GM19035 (cell line): ENCODE measurements around the gene EN2.
"Not testable (repeated sequence)": the region's sequence is repeated elsewhere in the genome, so short reads cannot be mapped to it uniquely, and the experiment has no call there.

Experiments used
- ATAC-seq: cut with Tn5 transposase; IDR thresholded peaks from one replicate; pipeline ENCODE4 v1.9.1; 2021; ENCODE audit not compliant: unreplicated experiment

EN2 gene

GRCh38 chr7:155425887-155426286, 32.0 kb upstream of the EN2 start:
- no peak for ATAC-seq

GRCh38 chr7:155426543-155427410, 31.2 kb upstream of the EN2 start:
- ATAC-seq, result no peak

- ATAC-seq, result no peak
Observed at GRCh38 chr7:155427411-155428038, 30.4 kb upstream of the EN2 start.

- ATAC-seq, result no peak
Observed at GRCh38 chr7:155428171-155428834, 29.6 kb upstream of the EN2 start.

- no peak for ATAC-seq
Observed at GRCh38 chr7:155429651-155430050, 28.3 kb upstream of the EN2 start.

- ATAC-seq, result no peak
Observed at GRCh38 chr7:155430606-155431005, 27.3 kb upstream of the EN2 start.

GRCh38 chr7:155431231-155431630, 26.7 kb upstream of the EN2 start:
- ATAC-seq, result no peak

- no peak for ATAC-seq
Observed at GRCh38 chr7:155431711-155432110, 26.2 kb upstream of the EN2 start.

GRCh38 chr7:155435110-155435509, 22.8 kb upstream of the EN2 start:
- ATAC-seq, result no peak

GRCh38 chr7:155437836-155438235, 20.1 kb upstream of the EN2 start:
- ATAC-seq, result no peak

- ATAC-seq, result no peak
Observed at GRCh38 chr7:155438777-155439176, 19.2 kb upstream of the EN2 start.

- ATAC-seq, result no peak
Observed at GRCh38 chr7:155439311-155440017, 18.5 kb upstream of the EN2 start.

- no peak for ATAC-seq
Observed at GRCh38 chr7:155440018-155440410, 17.9 kb upstream of the EN2 start.

GRCh38 chr7:155441856-155442255, 16.1 kb upstream of the EN2 start:
- no peak for ATAC-seq

- no peak for ATAC-seq
Observed at GRCh38 chr7:155444746-155445145, 13.2 kb upstream of the EN2 start.

- ATAC-seq, result not testable (repeated sequence)
Observed at GRCh38 chr7:155445606-155446005, 12.3 kb upstream of the EN2 start.

GRCh38 chr7:155447603-155448002, 10.3 kb upstream of the EN2 start:
- no peak for ATAC-seq

GRCh38 chr7:155448632-155449007, 9.3 kb upstream of the EN2 start:
- ATAC-seq, result no peak

GRCh38 chr7:155449008-155449868, 8.7 kb upstream of the EN2 start:
- no peak for ATAC-seq

- ATAC-seq, result no peak
Observed at GRCh38 chr7:155449869-155450557, 7.9 kb upstream of the EN2 start.
